ENCODE data around the gene DLK2. TPM values are rescaled to one million over a fixed set of nuclear protein-coding genes. Genes with fewer than 3 reads are reported as not detected.

DLK2 gene
- total and polyA plus RNA-seq, 2 of the 13 experiments (the other 11 are each of a cell fraction or from before 2014, with no cell fraction given) = 1.2 to 3.8 TPM

GRCh38 chr6:43454696-43455530 lies 435 bp downstream of the DLK2 start (continued):
- TF ChIP-seq ZNF512B (CRISPR knock-in tag; IDR thresholded peaks at IDR 0.05; ENCODE audit: borderline replicate concordance) (0 out of 2 replicates have a peak, but pooled peaks have one; percentile 61), PATZ1 (CRISPR knock-in tag; IDR thresholded peaks at IDR 0.05) (peak; percentile 27), DPF2 (CRISPR knock-in tag; IDR thresholded peaks at IDR 0.05; ENCODE audit: borderline replicate concordance, low read depth) (no peak), ZNF382 (CRISPR knock-in tag; IDR thresholded peaks at IDR 0.05; ENCODE audit: borderline replicate concordance) (no peak), ZFAT (CRISPR knock-in tag; conservative IDR thresholded peaks at IDR 0.05) (no peak), XRCC5 (optimal IDR thresholded peaks at IDR 0.05; ENCODE audit: low read length) (no peak), ARNTL (CRISPR knock-in tag; IDR thresholded peaks at IDR 0.05) (no peak; the same call in 1 of the 2 replicates), CC2D1A (CRISPR knock-in tag; IDR thresholded peaks at IDR 0.05) (no peak), ZNF839 (CRISPR knock-in tag; IDR thresholded peaks at IDR 0.05; ENCODE audit: borderline replicate concordance) (no peak; the same call in 1 of the 2 replicates), ZNF737 (CRISPR knock-in tag; IDR thresholded peaks at IDR 0.05; ENCODE audit: borderline replicate concordance) (0 out of 2 replicates have a peak, but pooled peaks have one; percentile 61), KLF6 (CRISPR knock-in tag; IDR thresholded peaks at IDR 0.05) (no peak; the same call in 1 of the 2 replicates), ZNF629 (CRISPR knock-in tag; conservative IDR thresholded peaks at IDR 0.05) (no peak; the same call in 1 of the 2 replicates), POLR2G (IDR thresholded peaks at IDR 0.05; ENCODE audit: low read depth, low read length) (peak; percentile 15; the same call in 1 of the 2 replicates), ZFP37 (CRISPR knock-in tag; IDR thresholded peaks at IDR 0.05; ENCODE audit: borderline replicate concordance) (no peak), THAP9 (CRISPR knock-in tag; IDR thresholded peaks at IDR 0.05; ENCODE audit: borderline replicate concordance) (peak; percentile 69; the same call in 1 of the 2 replicates), ZBTB33 (CRISPR knock-in tag; IDR thresholded peaks at IDR 0.05) (no peak), GLI4 (CRISPR knock-in tag; IDR thresholded peaks at IDR 0.05; ENCODE audit: borderline replicate concordance) (peak; percentile 76), DNMT1 (CRISPR knock-in tag; IDR thresholded peaks at IDR 0.05) (peak; percentile 88)
